ENCODE measurements around the gene TIGD1. TPM values are rescaled to one million over a fixed set of nuclear protein-coding genes. Genes with fewer than 3 reads are reported as not detected.

The TIGD1 gene
- total and polyA plus RNA-seq, 10 donors, result 4.4 to 13.5 (median 8.4) TPM

- peak; percentile 54 for DNase-seq
- Histone ChIP-seq H3K4me3 (no peak overlapping the region), H3K27ac (no peak overlapping the region), H3K27me3 (replicated peaks in 1 of 7) (peaks cover 0 to 94% (median 14%) of the 10 kb centered on the region in 7 donors), H3K9me3 (no peaks in the 10 kb centered on the region), H3K4me1 (peaks cover 0 to 5% (median 2%) of the 10 kb centered on the region in 6 donors), H3K36me3 (no peaks in the 10 kb centered on the region)
- TF ChIP-seq POLR2AphosphoS5 (IDR thresholded peaks at IDR 0.05) (no peak), CTCF (IDR thresholded peaks at IDR 0.05 in 8 of 11, conservative IDR thresholded peaks at IDR 0.05 in 3 of 11) (no peak), POLR2A (IDR thresholded peaks at IDR 0.05) (no peak)
- 88 to 95% (median 90%) methylated on average over 16 to 17 of the region's 17 CpGs for WGBS, 5 donors
- intact Hi-C loops (cut with DNase I; ENCODE audit: low total_unique reads), result loop anchor here (10.0 kb wide), 1 partner anchor 75 kb away; the partner anchor contains the start of gene ALPI
Measured at GRCh38 chr2:232529806-232530547, 20.4 kb downstream of the TIGD1 start.

GRCh38 chr2:232528746-232529460, 21.5 kb downstream of the TIGD1 start:
- H3K27ac ChIP-seq, result no peak overlapping the region
- H3K9me3 ChIP-seq, result no peaks in the 10 kb centered on the region
- H3K4me3 ChIP-seq, result no peak overlapping the region
- intact Hi-C loops (cut with DNase I; ENCODE audit: low total_unique reads), result loop anchor here (10.0 kb wide), 1 partner anchor 74 kb away; the partner anchor contains the start of gene ALPI
- TF ChIP-seq POLR2A (IDR thresholded peaks at IDR 0.05) (no peak), POLR2AphosphoS5 (IDR thresholded peaks at IDR 0.05) (no peak), CTCF (IDR thresholded peaks at IDR 0.05 in 8 of 11, conservative IDR thresholded peaks at IDR 0.05 in 3 of 11) (no peak)
- peaks cover 1 to 13% (median 9%) of the 10 kb centered on the region in 6 donors for H3K4me1 ChIP-seq
- WGBS, 5 donors, result 61 to 65% (median 65%) methylated on average over 9 to 11 of the region's 11 CpGs
- no peaks in the 10 kb centered on the region for H3K36me3 ChIP-seq
- peak; percentile 59 for DNase-seq
- H3K27me3 ChIP-seq (replicated peaks in 1 of 7), result peaks cover 6 to 94% (median 23%) of the 10 kb centered on the region in 7 donors

- intact Hi-C loops (cut with DNase I; ENCODE audit: low total_unique reads), result loop anchor here (10.0 kb wide), 1 partner anchor 73 kb away; the partner anchor contains the start of gene ALPI
- 71 to 82% (median 77%) methylated on average over 6 of the region's 6 CpGs for WGBS, 5 donors
Measured at GRCh38 chr2:232527905-232528470, 22.4 kb downstream of the TIGD1 start.

More at GRCh38 chr2:232527905-232528470, 22.4 kb downstream of the TIGD1 start:
- TF ChIP-seq POLR2AphosphoS5 (IDR thresholded peaks at IDR 0.05) (no peak), CTCF (IDR thresholded peaks at IDR 0.05 in 8 of 11, conservative IDR thresholded peaks at IDR 0.05 in 3 of 11) (no peak), POLR2A (IDR thresholded peaks at IDR 0.05) (no peak)
- no peak overlapping the region for H3K4me3 ChIP-seq
- no peak overlapping the region for H3K27ac ChIP-seq
- no peaks in the 10 kb centered on the region for H3K36me3 ChIP-seq
- peaks cover 8 to 94% (median 32%) of the 10 kb centered on the region in 7 donors for H3K27me3 ChIP-seq (replicated peaks in 1 of 7)
- no peak for DNase-seq
- H3K4me1 ChIP-seq, result peaks cover 7 to 22% (median 18%) of the 10 kb centered on the region in 6 donors
- H3K9me3 ChIP-seq, result no peaks in the 10 kb centered on the region

Measured in spleen (tissue), 11 donors.